Natural killer cell treated with Interleukin-12 subunit alpha and Interleukin-12 subunit beta and Interleukin-15 and Interleukin-18, amount 100 ng/mL, for 72 hours (primary cell): Measurements from ENCODE around the gene SWI5. TPM values are rescaled to one million over a fixed set of nuclear protein-coding genes. Genes with fewer than 3 reads are reported as not detected.

Experiments used
- ATAC-seq, 2 donors: fragments of 150-1000 bp; cut with Tn5 transposase in 1 of 2; sonication (Bioruptor Pico), chemical (Tn5 transposase) in 1 of 2; 2 replicates each; pipeline ENCODE4 v1.10.0; 2021
- DNase-seq: peaks from one replicate; pipeline ENCODE4 v3.0.0; 2022; ENCODE audit warnings: low spot score
- H3K27ac Mint-ChIP-seq, 2 donors: 1 replicate in 1 of 2; 2 replicates in 1 of 2; pipeline ENCODE4 v1.8.0; 2022; ENCODE audit warnings: mixed read lengths in 2 of 2, mild to moderate bottlenecking in 1 of 2, moderate library complexity in 1 of 2
- H3K27me3 Mint-ChIP-seq, 2 donors: 1 replicate in 1 of 2; 2 replicates in 1 of 2; pipeline ENCODE4 v1.8.0; 2022; ENCODE audit warnings: mixed read lengths in 2 of 2
- H3K36me3 Mint-ChIP-seq: one replicate; pipeline ENCODE4 v1.8.0; 2022; ENCODE audit warnings: mixed read lengths
- H3K4me1 Mint-ChIP-seq, 2 donors: 1 replicate in 1 of 2; 2 replicates in 1 of 2; pipeline ENCODE4 v1.8.0; 2022; ENCODE audit warnings: low read depth in 2 of 2, mixed read lengths in 2 of 2, mild to moderate bottlenecking in 1 of 2
- H3K4me3 Mint-ChIP-seq: one replicate; pipeline ENCODE4 v1.8.0; 2022; ENCODE audit warnings: mixed read lengths
- H3K9me3 Mint-ChIP-seq: 2 replicates; pipeline ENCODE4 v1.8.0; 2022; ENCODE audit warnings: mixed read lengths
- total RNA-seq, 2 donors: library from RNA; stranded (reverse); gene quantifications; one replicate each; pipeline ENCODE4 v1.2.3, GENCODE V29; 2022

The SWI5 gene
- total RNA-seq, 2 donors from 2014 or later, result 7.5 to 20.4 TPM

- peaks cover 17 to 19% of the 10 kb centered on the region in 2 donors for H3K4me1 Mint-ChIP-seq
- H3K36me3 Mint-ChIP-seq, result no peaks in the 10 kb centered on the region
- H3K27me3 Mint-ChIP-seq, result peaks cover 10 to 12% of the 10 kb centered on the region in 2 donors
- no peak for DNase-seq
- ATAC-seq, result no peak
- H3K9me3 Mint-ChIP-seq, result no peaks in the 10 kb centered on the region
- H3K27ac Mint-ChIP-seq, result no peak overlapping the region
- no peak overlapping the region for H3K4me3 Mint-ChIP-seq
Measured at GRCh38 chr9:128246471-128246870, 29.6 kb upstream of the SWI5 start.

GRCh38 chr9:128247226-128247803 lies 28.8 kb upstream of the SWI5 start:
- H3K9me3 Mint-ChIP-seq, result no peaks in the 10 kb centered on the region
- no peak overlapping the region for H3K27ac Mint-ChIP-seq
- DNase-seq, result no peak

GRCh38 chr9:128249558-128249907 lies 26.5 kb upstream of the SWI5 start:
- Mint-ChIP-seq H3K4me3 (peak overlapping the region; percentile 43), H3K9me3 (no peaks in the 10 kb centered on the region), H3K27ac (no peak overlapping the region), H3K27me3 (peaks cover 0 to 10% of the 10 kb centered on the region in 2 donors), H3K36me3 (no peaks in the 10 kb centered on the region), H3K4me1 (peaks cover 15 to 18% of the 10 kb centered on the region in 2 donors)
- DNase-seq (no peak), ATAC-seq (no peak)

More at GRCh38 chr9:128247226-128247803, 28.8 kb upstream of the SWI5 start:
- Mint-ChIP-seq H3K36me3 (no peaks in the 10 kb centered on the region), H3K4me1 (peaks cover 23 to 25% of the 10 kb centered on the region in 2 donors), H3K4me3 (no peak overlapping the region), H3K27me3 (peaks cover 10 to 16% of the 10 kb centered on the region in 2 donors)
- ATAC-seq, result no peak

DNA sequence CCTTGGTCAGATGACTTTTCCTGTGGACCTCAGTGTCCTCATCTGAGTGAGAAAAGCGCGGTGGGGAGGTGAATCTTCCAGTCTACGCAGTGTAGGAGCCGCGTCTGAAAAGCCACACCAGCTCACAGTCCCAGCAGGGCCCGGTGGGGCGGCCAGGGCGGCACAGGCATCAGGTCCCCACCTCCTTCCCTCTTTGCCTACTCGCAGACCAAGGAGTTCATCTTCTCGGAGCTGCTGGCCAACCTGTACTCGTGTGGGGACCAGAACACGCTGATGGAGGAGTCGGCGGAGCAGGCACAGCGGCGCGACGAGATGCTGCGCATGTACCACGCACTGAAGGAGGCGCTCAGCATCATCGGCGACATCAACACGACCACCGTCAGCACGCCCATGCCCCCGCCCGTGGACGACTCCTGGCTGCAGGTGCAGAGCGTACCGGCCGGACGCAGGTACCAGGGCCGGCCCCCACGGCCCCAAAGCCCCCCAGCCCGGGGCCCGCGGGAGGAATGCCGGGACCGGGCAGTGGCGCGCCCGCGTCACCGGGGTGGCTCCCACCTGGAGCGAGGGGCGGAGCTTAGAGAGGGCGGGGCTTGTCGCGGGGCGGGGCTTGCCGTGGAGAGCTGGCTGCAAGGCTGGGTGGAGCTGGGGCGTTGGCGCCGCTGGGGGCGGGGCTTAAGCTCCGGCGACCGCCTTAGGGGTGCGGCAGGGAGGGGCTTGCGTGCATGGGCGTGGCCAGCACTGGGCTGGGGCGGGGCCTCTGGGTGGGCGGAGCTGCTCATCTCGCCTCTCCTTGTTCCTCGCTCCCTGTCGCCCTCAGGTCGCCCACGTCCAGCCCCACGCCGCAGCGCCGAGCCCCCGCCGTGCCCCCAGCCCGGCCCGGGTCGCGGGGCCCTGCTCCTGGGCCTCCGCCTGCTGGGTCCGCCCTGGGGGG lies 25.9 kb upstream of the SWI5 start:
- peaks cover 15 to 20% of the 10 kb centered on the region in 2 donors for H3K4me1 Mint-ChIP-seq
- H3K4me3 Mint-ChIP-seq, result peak overlapping the region; percentile 43
- peak; percentile 94 for DNase-seq
- peaks cover 0 to 11% of the 10 kb centered on the region in 2 donors for H3K27me3 Mint-ChIP-seq
- no peaks in the 10 kb centered on the region for H3K36me3 Mint-ChIP-seq
- H3K27ac Mint-ChIP-seq, result no peak overlapping the region
- ATAC-seq, result peak; percentile 99
- H3K9me3 Mint-ChIP-seq, result no peaks in the 10 kb centered on the region

DNA sequence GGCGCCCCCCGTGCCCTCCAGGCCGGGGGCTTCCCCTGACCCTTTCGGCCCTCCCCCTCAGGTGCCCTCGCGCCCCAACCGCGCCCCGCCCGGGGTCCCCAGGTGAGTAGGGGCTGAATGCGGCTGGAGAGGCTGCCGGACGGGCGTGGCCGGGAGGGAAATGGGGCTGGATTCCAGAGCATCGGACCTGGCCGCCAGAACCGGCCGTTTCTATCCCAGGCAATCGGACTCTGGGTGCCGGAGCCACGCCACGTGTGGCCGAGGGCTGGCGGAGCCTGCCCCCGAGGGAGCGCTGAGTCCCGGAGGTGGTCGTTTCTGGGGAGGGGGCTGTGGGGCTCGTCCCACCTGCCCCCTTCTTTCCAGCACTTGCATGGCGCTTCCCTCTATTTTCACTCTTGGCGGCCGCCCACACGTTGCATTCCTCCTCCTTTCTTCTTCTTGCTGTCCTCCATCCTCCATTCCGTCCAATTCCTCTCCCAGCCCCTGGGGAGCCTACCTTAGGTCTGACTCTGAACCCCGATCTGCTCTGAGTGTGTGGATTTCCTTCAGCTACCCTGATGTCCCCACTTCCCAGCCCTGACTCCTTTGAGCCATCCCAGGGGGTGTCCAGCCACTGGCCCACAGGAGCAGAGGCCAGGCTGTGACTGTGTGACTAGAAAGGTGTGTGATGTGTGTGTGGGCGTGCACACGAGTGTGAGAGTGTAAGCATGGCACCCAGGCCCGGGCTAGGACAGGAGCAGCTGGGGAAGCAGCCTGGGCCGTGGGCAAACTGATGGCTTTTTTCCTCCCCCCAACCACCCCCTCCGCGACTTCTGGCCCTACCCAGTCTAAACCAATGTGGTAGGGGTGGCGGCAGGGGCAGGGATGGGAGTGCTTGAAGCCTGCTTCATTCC lies 25.0 kb upstream of the SWI5 start:
- peak overlapping the region; percentile 86 for H3K4me3 Mint-ChIP-seq
- peaks cover 0 to 7% of the 10 kb centered on the region in 2 donors for H3K27me3 Mint-ChIP-seq
- H3K27ac Mint-ChIP-seq, result no peak overlapping the region
- H3K4me1 Mint-ChIP-seq, result peaks cover 10 to 15% of the 10 kb centered on the region in 2 donors
- ATAC-seq, result no peak
- no peaks in the 10 kb centered on the region for H3K36me3 Mint-ChIP-seq
- no peak for DNase-seq
- no peaks in the 10 kb centered on the region for H3K9me3 Mint-ChIP-seq

DNA sequence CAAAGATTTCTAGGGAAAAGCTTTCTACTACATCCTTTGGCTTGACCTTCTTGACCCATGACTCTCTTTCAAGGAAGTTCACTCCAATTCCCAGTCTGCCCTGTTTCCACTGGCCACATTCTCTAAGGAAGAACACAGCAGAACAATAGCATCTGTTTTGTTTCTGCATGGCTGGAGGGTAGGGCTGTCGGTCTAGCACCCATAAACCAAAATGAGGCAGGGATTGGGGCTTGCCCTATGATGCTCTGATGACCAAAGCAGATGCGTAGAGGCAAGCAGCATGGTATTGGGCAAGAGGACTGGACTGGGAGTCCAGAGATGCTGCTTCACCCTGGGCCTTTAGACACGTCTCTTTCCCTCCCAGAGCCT lies 24.4 kb upstream of the SWI5 start:
- H3K36me3 Mint-ChIP-seq, result no peaks in the 10 kb centered on the region
- peaks cover 0 to 7% of the 10 kb centered on the region in 2 donors for H3K27me3 Mint-ChIP-seq
- no peak overlapping the region for H3K27ac Mint-ChIP-seq

DNA sequence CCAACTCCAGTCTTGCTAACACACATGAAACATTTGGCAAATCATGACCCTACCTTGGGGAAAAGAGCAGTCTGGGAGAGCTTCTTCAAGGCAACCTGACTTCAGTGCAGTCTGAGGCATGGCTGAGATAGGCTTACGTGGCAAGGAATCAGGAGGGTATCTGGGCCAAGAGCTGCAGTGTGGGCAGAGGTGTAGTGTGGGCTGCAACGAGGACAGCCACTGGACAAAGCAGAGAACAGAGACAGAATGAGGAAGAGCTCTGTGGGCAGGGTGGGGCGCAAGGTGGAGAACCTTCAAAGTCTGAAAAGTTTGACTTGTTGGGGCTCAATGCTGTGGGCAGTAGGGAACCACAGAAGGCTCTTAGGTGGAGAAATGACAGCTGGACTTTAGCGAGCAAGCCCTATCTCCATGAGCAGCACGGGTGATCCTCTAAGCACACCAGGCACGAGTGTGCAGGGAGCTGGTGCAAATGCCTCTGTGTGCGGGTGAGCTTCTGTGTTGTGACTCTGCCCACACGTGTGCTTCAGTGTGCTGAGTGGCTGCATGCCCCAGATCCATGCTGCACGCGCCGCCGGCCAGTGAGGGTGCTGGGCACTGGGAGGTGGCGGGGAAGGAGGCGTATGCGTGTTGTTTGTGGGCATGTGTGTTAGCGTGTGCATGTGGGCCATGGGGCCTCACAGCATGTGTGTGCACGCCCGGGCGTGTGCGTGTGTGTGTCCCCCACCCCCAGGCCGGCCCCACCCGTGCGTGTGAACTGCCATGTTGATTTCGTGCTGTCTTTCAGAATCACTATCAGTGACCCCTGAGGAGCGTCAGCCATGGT lies 23.5 kb upstream of the SWI5 start:
- Mint-ChIP-seq H3K4me1 (peaks cover 10 to 15% of the 10 kb centered on the region in 2 donors), H3K27ac (no peak overlapping the region), H3K27me3 (peaks cover 0 to 7% of the 10 kb centered on the region in 2 donors), H3K9me3 (no peaks in the 10 kb centered on the region), H3K36me3 (no peaks in the 10 kb centered on the region), H3K4me3 (no peak overlapping the region)
- DNase-seq, result no peak
- no peak for ATAC-seq

More for the DNA sequence above, 24.4 kb upstream of the SWI5 start:
- DNase-seq (no peak), ATAC-seq (no peak)
- no peaks in the 10 kb centered on the region for H3K9me3 Mint-ChIP-seq
- H3K4me1 Mint-ChIP-seq, result peaks cover 10 to 15% of the 10 kb centered on the region in 2 donors
- H3K4me3 Mint-ChIP-seq, result peak overlapping the region; percentile 86

GRCh38 chr9:128253140-128253990 lies 22.7 kb upstream of the SWI5 start:
- Mint-ChIP-seq H3K4me3 (no peak overlapping the region), H3K36me3 (no peaks in the 10 kb centered on the region), H3K4me1 (peaks cover 10 to 15% of the 10 kb centered on the region in 2 donors), H3K27me3 (peaks cover 0 to 7% of the 10 kb centered on the region in 2 donors), H3K9me3 (no peaks in the 10 kb centered on the region), H3K27ac (no peak overlapping the region)
- ATAC-seq (no peak), DNase-seq (no peak)

- H3K36me3 Mint-ChIP-seq, result no peaks in the 10 kb centered on the region
- H3K4me3 Mint-ChIP-seq, result no peak overlapping the region
- peaks cover 10 to 15% of the 10 kb centered on the region in 2 donors for H3K4me1 Mint-ChIP-seq
- ATAC-seq (no peak), DNase-seq (no peak)
- H3K9me3 Mint-ChIP-seq, result no peaks in the 10 kb centered on the region
- no peak overlapping the region for H3K27ac Mint-ChIP-seq
- H3K27me3 Mint-ChIP-seq, result peaks cover 0 to 7% of the 10 kb centered on the region in 2 donors
Measured at GRCh38 chr9:128253991-128254346, 22.1 kb upstream of the SWI5 start.

DNA sequence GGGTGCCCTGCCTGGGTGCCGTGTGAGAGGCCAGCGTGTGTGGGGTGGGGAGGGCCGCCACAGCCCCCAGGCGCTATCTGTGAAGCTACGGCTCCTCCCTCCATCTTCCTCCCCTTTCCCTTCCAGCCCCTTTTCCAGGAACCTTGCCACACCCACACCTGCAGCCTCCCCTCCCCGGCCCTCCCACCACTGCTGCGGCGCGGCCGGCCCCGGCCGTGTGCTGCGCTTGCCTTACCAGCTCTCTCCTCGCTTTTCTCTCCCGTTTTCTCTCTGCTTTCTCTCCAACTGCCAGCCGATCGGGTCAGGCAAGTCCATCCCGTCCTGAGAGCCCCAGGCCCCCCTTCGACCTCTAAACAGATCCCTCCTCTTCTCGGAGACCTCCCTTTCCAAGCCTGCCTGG lies 21.7 kb upstream of the SWI5 start:
- Mint-ChIP-seq H3K4me3 (no peak overlapping the region), H3K27me3 (peaks cover 0 to 7% of the 10 kb centered on the region in 2 donors), H3K9me3 (no peaks in the 10 kb centered on the region), H3K4me1 (peaks cover 10 to 15% of the 10 kb centered on the region in 2 donors), H3K27ac (no peak overlapping the region), H3K36me3 (no peaks in the 10 kb centered on the region)
- ATAC-seq, result no peak
- no peak for DNase-seq

- no peak overlapping the region for H3K4me3 Mint-ChIP-seq
- peaks cover 10 to 15% of the 10 kb centered on the region in 2 donors for H3K4me1 Mint-ChIP-seq
- no peaks in the 10 kb centered on the region for H3K36me3 Mint-ChIP-seq
- H3K27ac Mint-ChIP-seq, result no peak overlapping the region
- peak; percentile 74 for DNase-seq
- no peaks in the 10 kb centered on the region for H3K9me3 Mint-ChIP-seq
- no peak for ATAC-seq
- peaks cover 0 to 7% of the 10 kb centered on the region in 2 donors for H3K27me3 Mint-ChIP-seq
Measured at GRCh38 chr9:128254855-128255759, 21.0 kb upstream of the SWI5 start.
